GM19328 (cell line): ENCODE data around the gene TRUB2.

ENCODE experiments used
- ATAC-seq: cut with Tn5 transposase; IDR thresholded peaks from one replicate; pipeline ENCODE4 v1.9.1; 2021; ENCODE audit warnings: mild to moderate bottlenecking, moderate library complexity; ENCODE audit not compliant: unreplicated experiment

The TRUB2 gene

GRCh38 chr9:128274245-128274644 is 48.0 kb downstream of the TRUB2 start:
- no peak for ATAC-seq

- no peak for ATAC-seq
Measured at GRCh38 chr9:128271512-128271911, 50.7 kb downstream of the TRUB2 start.

GRCh38 chr9:128271112-128271511 is 51.1 kb downstream of the TRUB2 start:
- no peak for ATAC-seq

- no peak for ATAC-seq
Measured at GRCh38 chr9:128266868-128267590, 55.2 kb downstream of the TRUB2 start.

- ATAC-seq = no peak
Measured at GRCh38 chr9:128265348-128265847, 56.8 kb downstream of the TRUB2 start.

GRCh38 chr9:128262687-128263086 is 59.6 kb downstream of the TRUB2 start:
- ATAC-seq = no peak

- no peak for ATAC-seq
Measured at GRCh38 chr9:128260340-128260739, 61.9 kb downstream of the TRUB2 start.

- no peak for ATAC-seq
Measured at GRCh38 chr9:128259156-128259555, 63.1 kb downstream of the TRUB2 start.

- no peak for ATAC-seq
Measured at GRCh38 chr9:128258326-128258725, 63.9 kb downstream of the TRUB2 start.

- no peak for ATAC-seq
Measured at GRCh38 chr9:128257907-128258306, 64.3 kb downstream of the TRUB2 start.

GRCh38 chr9:128257086-128257825 is 65.0 kb downstream of the TRUB2 start:
- no peak for ATAC-seq
